Bronchial epithelial cell (primary cell): ENCODE results near the gene SPTBN4. TPM values are rescaled to one million over a fixed set of nuclear protein-coding genes. Genes with fewer than 3 reads are reported as not detected.

Source experiments
- DNase-seq: peaks from one replicate; pipeline ENCODE4 v3.0.0-alpha.2; 2010; ENCODE audit warnings: low read depth
- FAIRE-seq: peaks from 2 replicates; lab custom pipeline; 2011; peaks lifted over from hg19 to GRCh38; lab: Jason Lieb, UNC
- H3K27me3 ChIP-seq: 2 replicates; pipeline ENCODE4 v1.5.1; 2011; ENCODE audit warnings: low read length; ENCODE audit not compliant: control insufficient read depth, insufficient read depth
- H3K36me3 ChIP-seq: 2 replicates; pipeline ENCODE4 v1.5.1; 2011; ENCODE audit warnings: low read length; ENCODE audit not compliant: control insufficient read depth, insufficient read depth
- H3K4me3 ChIP-seq: 2 replicates; pipeline ENCODE4 v1.5.1; 2011; ENCODE audit warnings: mild to moderate bottlenecking, low read depth, low read length, control low read depth
- CTCF ChIP-seq: IDR thresholded peaks from 2 replicates; pipeline ENCODE4 v1.5.1; 2011; ENCODE audit warnings: mild to moderate bottlenecking, moderate library complexity, low read length, control low read depth, inconsistent platforms; ENCODE audit not compliant: insufficient read depth, severe bottlenecking
- total RNA-seq: library from RNA; depleted of rRNA; stranded (reverse); fragments of >200 nt; gene quantifications from 2 replicates; pipeline ENCODE4 v1.2.1, GENCODE V29; 2014

Gene SPTBN4
- total RNA-seq, 1 donor from 2014 or later: 0.53 TPM

GRCh38 chr19:40604171-40604646 lies 137.4 kb downstream of the SPTBN4 start:
- no peak for TF ChIP-seq CTCF
- Histone ChIP-seq H3K36me3 (no peaks in the 10 kb centered on the region), H3K27me3 (no peaks in the 10 kb centered on the region), H3K4me3 (peak overlapping the region; percentile 20)
- FAIRE-seq: no peak
- no peak for DNase-seq

- FAIRE-seq (no peak), DNase-seq (peak; percentile 46)
- H3K4me3 ChIP-seq: peak overlapping the region; percentile 43
- TF ChIP-seq CTCF: no peak
- H3K36me3 ChIP-seq: no peaks in the 10 kb centered on the region
- no peaks in the 10 kb centered on the region for H3K27me3 ChIP-seq
These were observed 137.9 kb downstream of the SPTBN4 start for GRCh38 chr19:40604647-40605215.

- Histone ChIP-seq H3K36me3 (no peaks in the 10 kb centered on the region), H3K4me3 (peak overlapping the region; percentile 43), H3K27me3 (no peaks in the 10 kb centered on the region)
- DNase-seq: peak; percentile 88
- peak; percentile 48 for TF ChIP-seq CTCF
- no peak for FAIRE-seq
These were observed 138.6 kb downstream of the SPTBN4 start for GRCh38 chr19:40605216-40605971.

- H3K27me3 ChIP-seq: no peaks in the 10 kb centered on the region
- no peak for DNase-seq
- H3K36me3 ChIP-seq: peaks cover 3% of the 10 kb centered on the region
- FAIRE-seq: no peak
- no peak for TF ChIP-seq CTCF
- no peak overlapping the region for H3K4me3 ChIP-seq
These were observed 140.8 kb downstream of the SPTBN4 start for GRCh38 chr19:40607311-40608239.

- Histone ChIP-seq H3K36me3 (peaks cover 3% of the 10 kb centered on the region), H3K27me3 (no peaks in the 10 kb centered on the region), H3K4me3 (no peak overlapping the region)
- FAIRE-seq: no peak
- DNase-seq: no peak
- no peak for TF ChIP-seq CTCF
These were observed 141.4 kb downstream of the SPTBN4 start for GRCh38 chr19:40608240-40608621.
